Measurements from ENCODE around the gene RASSF1. TPM values are rescaled to one million over a fixed set of nuclear protein-coding genes. Genes with fewer than 3 reads are reported as not detected.

RASSF1 gene
- total and polyA plus RNA-seq, 2 of the 13 experiments (the other 11 are each of a cell fraction or from before 2014, with no cell fraction given): 10.2 to 27.5 TPM

GRCh38 chr3:50319894-50320625 is 20.6 kb downstream of the RASSF1 start (continued):
- TF ChIP-seq GMEB2 (CRISPR knock-in tag; IDR thresholded peaks at IDR 0.05; ENCODE audit: low read depth) (no peak), ZNF737 (CRISPR knock-in tag; IDR thresholded peaks at IDR 0.05; ENCODE audit: borderline replicate concordance) (0 out of 2 replicates have a peak, but pooled peaks have one; percentile 35), ZNF350 (CRISPR knock-in tag; IDR thresholded peaks at IDR 0.05; ENCODE audit: borderline replicate concordance, low read depth) (no peak), SIN3A (IDR thresholded peaks at IDR 0.05; ENCODE audit: borderline replicate concordance, low read depth, low read length) (0 out of 2 replicates have a peak, but pooled peaks have one; percentile 11), ZNF224 (CRISPR knock-in tag; IDR thresholded peaks at IDR 0.05) (no peak), ZNF501 (CRISPR knock-in tag; IDR thresholded peaks at IDR 0.05) (peak; percentile 41; the same call in 1 of the 2 replicates), ZNF780A (CRISPR knock-in tag; IDR thresholded peaks at IDR 0.05) (no peak), CREB1 (IDR thresholded peaks at IDR 0.05) (no peak), CREB1 (CRISPR knock-in tag; IDR thresholded peaks at IDR 0.05) (no peak), YEATS2 (CRISPR knock-in tag; IDR thresholded peaks at IDR 0.05; ENCODE audit: borderline replicate concordance) (no peak), RBFOX2 (IDR thresholded peaks at IDR 0.05; ENCODE audit: low read depth, low read length) (0 out of 2 replicates have a peak, but pooled peaks have one; percentile 27), ZBTB39 (CRISPR knock-in tag; IDR thresholded peaks at IDR 0.05) (no peak), FOSL1 (CRISPR knock-in tag; IDR thresholded peaks at IDR 0.05; ENCODE audit: borderline replicate concordance) (no peak), NFAT5 (CRISPR knock-in tag; IDR thresholded peaks at IDR 0.05) (no peak)
- TF ChIP-seq, protein P1, sequence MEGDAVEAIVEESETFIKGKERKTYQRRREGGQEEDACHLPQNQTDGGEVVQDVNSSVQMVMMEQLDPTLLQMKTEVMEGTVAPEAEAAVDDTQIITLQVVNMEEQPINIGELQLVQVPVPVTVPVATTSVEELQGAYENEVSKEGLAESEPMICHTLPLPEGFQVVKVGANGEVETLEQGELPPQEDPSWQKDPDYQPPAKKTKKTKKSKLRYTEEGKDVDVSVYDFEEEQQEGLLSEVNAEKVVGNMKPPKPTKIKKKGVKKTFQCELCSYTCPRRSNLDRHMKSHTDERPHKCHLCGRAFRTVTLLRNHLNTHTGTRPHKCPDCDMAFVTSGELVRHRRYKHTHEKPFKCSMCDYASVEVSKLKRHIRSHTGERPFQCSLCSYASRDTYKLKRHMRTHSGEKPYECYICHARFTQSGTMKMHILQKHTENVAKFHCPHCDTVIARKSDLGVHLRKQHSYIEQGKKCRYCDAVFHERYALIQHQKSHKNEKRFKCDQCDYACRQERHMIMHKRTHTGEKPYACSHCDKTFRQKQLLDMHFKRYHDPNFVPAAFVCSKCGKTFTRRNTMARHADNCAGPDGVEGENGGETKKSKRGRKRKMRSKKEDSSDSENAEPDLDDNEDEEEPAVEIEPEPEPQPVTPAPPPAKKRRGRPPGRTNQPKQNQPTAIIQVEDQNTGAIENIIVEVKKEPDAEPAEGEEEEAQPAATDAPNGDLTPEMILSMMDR (CRISPR knock-in tag; IDR thresholded peaks at IDR 0.05): 0 out of 2 replicates have a peak, but pooled peaks have one; percentile 22
- TF ChIP-seq, protein P2, sequence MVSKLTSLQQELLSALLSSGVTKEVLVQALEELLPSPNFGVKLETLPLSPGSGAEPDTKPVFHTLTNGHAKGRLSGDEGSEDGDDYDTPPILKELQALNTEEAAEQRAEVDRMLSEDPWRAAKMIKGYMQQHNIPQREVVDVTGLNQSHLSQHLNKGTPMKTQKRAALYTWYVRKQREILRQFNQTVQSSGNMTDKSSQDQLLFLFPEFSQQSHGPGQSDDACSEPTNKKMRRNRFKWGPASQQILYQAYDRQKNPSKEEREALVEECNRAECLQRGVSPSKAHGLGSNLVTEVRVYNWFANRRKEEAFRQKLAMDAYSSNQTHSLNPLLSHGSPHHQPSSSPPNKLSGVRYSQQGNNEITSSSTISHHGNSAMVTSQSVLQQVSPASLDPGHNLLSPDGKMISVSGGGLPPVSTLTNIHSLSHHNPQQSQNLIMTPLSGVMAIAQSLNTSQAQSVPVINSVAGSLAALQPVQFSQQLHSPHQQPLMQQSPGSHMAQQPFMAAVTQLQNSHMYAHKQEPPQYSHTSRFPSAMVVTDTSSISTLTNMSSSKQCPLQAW (CRISPR knock-in tag; IDR thresholded peaks at IDR 0.05): 0 out of 2 replicates have a peak, but pooled peaks have one; percentile 15
